Ishikawa (cell line): ENCODE measurements around the gene ENTREP1.

ENCODE experiments used
- CEBPB ChIP-seq: IDR thresholded peaks from 2 replicates; pipeline ENCODE4 v1.6.1; 2012
- CREB1 ChIP-seq: IDR thresholded peaks from 2 replicates; pipeline ENCODE4 v1.6.1; 2012; ENCODE audit warnings: low read depth
- EGR1 ChIP-seq: IDR thresholded peaks from 2 replicates; pipeline ENCODE4 v1.6.1; 2012
- EP300 ChIP-seq: IDR thresholded peaks from 2 replicates; pipeline ENCODE4 v1.6.1; 2012; ENCODE audit warnings: borderline replicate concordance
- FOXM1 ChIP-seq: IDR thresholded peaks from 2 replicates; pipeline ENCODE4 v1.6.1; 2012; ENCODE audit warnings: low read depth, borderline replicate concordance
- NFIC ChIP-seq: IDR thresholded peaks from 2 replicates; pipeline ENCODE4 v1.6.1; 2012
- RAD21 ChIP-seq: IDR thresholded peaks from 2 replicates; pipeline ENCODE4 v1.6.1; 2012; ENCODE audit warnings: low read depth
- TAF1 ChIP-seq: IDR thresholded peaks from 2 replicates; pipeline ENCODE4 v1.6.1; 2012; ENCODE audit warnings: low read depth, mild to moderate bottlenecking
- TCF12 ChIP-seq: IDR thresholded peaks from 2 replicates; pipeline ENCODE4 v1.6.1; 2012; ENCODE audit warnings: low read depth
- TEAD4 ChIP-seq: IDR thresholded peaks from 2 replicates; pipeline ENCODE4 v1.6.1; 2012
- YY1 ChIP-seq: IDR thresholded peaks from 2 replicates; pipeline ENCODE4 v1.6.1; 2012; ENCODE audit warnings: low read depth
- ZBTB7A ChIP-seq: IDR thresholded peaks from 2 replicates; pipeline ENCODE4 v1.6.1; 2012; ENCODE audit warnings: low read depth
- TF ChIP-seq, protein P1 (sequence below): IDR thresholded peaks from 2 replicates; pipeline ENCODE4 v1.6.1; 2012
- TF ChIP-seq, protein P2 (sequence below): IDR thresholded peaks from 2 replicates; pipeline ENCODE4 v1.6.1; 2012
- TF ChIP-seq, protein P3 (sequence below): IDR thresholded peaks from 2 replicates; pipeline ENCODE4 v1.6.1; 2012; ENCODE audit warnings: low read depth, mild to moderate bottlenecking

Gene ENTREP1

DNA sequence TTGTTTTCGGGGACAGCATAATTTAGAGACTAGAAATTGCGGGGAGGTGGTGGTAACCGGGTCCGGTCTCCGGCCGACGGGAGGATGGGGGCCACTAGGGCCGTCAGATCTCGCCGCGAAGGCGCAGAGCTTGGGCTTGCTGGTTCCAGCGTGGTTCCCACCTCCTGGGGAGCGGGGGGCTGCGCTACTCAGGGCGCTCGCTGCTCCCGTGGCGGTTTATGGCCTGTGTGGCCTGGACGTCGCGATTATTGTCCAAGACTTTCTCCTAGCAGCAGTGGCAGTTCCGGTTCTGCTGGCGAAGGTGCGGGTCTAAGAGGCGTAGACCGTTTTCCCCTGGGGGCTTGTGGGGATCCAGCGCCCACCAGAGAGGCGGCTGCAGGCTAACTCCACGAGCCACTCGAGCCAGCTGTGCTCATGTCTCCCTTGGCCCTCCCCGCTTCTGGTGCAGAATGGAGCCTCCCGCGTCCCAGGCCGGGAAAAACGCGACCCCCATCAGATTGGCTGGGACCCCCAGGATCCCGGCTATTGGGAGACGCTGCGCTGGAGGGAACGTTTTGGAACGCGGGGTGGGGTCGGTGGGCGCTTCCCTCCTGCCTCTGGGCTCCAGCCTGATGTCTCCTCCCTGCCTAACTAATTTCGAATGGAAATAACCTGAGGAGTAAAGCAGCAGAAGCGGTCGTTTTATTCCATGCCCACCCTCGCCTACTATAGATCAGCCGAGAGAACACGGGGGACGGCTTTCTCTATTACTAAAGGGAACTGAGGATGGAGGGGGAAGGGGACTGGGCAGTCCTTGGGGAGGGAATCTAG, 87.1 kb downstream of the ENTREP1 start:
- no peak for TF ChIP-seq CEBPB
- TF ChIP-seq NFIC: no peak

DNA sequence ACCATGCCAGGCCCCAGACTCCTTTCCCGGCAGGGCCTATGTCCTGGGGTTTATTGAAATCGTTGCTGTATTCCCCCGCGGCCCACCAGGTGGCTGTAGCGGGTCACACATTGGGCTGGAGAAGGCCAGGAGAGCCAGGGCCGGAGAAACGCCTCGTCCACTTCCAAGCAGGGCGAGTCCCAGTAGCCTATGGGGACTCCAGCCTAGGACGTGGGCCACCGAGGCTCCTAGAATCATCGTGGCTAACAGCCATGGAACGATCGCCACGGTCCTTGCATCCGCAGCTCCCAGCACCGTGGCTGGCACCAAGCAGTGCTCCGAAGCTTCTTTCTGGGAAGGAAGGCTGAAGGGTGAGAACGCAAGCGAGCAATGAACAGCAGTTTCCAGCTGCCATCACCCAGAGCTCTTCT, 87.7 kb downstream of the ENTREP1 start:
- TF ChIP-seq RAD21 (peak; percentile 84), TCF12 (no peak)

DNA sequence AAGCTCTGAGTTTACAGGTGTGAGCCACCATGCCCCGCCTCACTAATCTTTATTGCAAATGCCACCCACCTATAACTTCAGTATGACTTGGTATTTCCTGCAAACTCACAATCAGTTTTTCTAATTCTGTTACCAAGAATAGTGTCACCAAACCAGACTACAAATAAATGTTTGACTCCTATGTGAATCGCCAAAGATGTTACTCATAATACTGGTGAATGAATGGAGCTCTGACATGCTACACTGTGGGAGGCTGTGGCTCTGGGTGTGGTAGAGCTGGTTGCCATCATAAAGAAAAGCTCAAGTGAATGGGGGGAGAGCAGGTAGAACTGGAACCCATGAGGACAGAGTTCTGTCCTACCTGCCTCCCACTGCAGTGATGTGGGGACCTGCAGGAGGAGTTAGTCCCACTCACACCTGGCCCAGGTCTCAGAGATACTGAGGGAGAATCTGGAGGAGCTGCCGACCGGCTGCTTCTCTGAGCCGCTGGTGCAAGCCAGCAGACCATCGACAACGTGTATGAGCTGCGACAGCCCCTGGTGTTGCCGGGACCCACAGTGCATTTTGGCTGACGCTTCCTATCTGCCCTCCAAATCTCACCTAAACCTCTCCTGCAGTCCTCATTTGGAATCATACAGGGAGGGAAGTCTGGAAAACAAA, 95.7 kb downstream of the ENTREP1 start:
- TF ChIP-seq RAD21 (no peak), TEAD4 (no peak), CREB1 (no peak), FOXM1 (no peak), EGR1 (no peak), ZBTB7A (no peak), YY1 (no peak), TCF12 (no peak)
- TF ChIP-seq, protein P1, sequence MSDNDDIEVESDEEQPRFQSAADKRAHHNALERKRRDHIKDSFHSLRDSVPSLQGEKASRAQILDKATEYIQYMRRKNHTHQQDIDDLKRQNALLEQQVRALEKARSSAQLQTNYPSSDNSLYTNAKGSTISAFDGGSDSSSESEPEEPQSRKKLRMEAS: no peak
- TF ChIP-seq, protein P2, sequence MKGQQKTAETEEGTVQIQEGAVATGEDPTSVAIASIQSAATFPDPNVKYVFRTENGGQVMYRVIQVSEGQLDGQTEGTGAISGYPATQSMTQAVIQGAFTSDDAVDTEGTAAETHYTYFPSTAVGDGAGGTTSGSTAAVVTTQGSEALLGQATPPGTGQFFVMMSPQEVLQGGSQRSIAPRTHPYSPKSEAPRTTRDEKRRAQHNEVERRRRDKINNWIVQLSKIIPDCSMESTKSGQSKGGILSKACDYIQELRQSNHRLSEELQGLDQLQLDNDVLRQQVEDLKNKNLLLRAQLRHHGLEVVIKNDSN: no peak

DNA sequence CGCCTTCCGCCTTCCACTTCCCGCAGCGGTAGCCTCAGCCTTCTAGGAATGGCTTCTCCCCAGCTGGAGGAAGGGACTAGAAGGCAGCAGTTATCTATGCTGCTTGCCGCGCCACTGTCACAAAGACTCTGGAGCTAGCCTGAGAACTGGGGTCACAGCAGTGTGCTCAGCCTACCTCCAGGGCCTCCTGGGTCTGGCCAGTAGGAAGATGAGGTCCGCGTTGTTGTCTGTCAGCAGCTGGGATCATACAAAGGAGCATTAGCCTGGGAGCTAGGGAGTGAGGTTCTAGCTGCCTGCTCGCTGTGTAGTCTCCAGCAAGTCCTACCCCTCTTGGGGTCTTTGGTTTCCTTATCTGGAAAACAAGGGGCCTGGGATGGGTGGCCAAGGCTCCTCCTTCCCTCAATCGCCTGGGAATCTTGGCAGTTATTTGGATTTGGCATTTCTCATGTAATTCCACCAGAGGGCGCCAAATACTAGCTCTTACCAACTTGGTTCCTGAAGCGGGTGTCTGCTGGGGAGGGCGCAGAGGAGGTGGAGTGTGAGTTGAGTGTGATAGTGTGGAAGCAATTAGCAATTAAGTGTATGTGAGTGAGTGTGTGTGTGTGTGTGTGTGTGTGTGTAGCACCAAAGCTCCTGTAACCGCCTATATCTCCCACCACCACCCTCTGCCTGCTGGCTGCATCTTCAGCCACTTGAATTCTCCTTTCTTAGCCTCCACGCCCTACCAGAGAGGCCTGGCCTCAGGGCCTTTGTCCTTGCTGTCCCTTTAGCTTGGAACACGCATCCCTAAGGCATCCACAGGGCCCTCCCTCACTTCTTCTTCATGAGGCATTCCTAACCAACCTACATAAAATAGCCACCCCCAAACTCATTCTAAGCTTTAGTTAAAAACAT, 97.1 kb downstream of the ENTREP1 start:
- TF ChIP-seq EGR1 (no peak), CREB1 (no peak), RAD21 (peak; percentile 98), EP300 (no peak), CEBPB (no peak)

DNA sequence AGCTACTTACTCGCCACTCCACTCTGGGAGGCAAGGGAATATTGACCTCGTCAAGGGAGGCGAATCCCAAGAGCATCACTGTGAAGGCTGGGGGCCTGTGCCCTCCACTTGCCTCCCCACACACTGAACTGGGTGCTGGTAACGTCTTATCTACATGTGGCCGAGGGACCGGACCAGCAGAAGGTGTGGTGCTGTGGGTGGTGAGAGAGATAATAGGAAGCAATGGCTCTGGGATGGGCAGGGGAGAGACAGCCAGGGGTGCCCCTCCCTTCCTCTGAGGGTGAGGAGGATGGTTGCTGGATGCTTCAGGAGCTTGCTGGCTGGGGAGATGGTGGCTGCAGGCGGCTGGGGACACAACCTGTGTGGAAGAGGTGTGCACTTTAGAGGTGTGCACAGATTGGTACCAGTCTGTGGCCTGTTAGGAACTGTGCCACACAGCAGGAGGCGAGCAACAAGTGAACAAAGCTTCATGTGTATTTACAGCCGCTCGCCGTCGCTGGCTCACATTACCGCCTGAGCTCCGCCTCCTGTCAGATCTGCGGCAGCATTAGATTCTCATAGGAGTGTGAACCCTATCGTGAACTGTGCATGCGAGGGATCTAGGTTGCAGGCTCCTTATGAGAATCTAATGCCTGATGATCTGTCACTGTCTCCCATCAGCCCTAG, 100.3 kb downstream of the ENTREP1 start:
- TF ChIP-seq EP300 (no peak), TEAD4 (0 out of 2 replicates have a peak, but pooled peaks have one; percentile 8), EGR1 (no peak), YY1 (no peak), ZBTB7A (no peak), FOXM1 (no peak), RAD21 (peak; percentile 25; the same call in 1 of the 2 replicates), NFIC (no peak), TAF1 (no peak), CREB1 (no peak), TCF12 (no peak), CEBPB (no peak)
- TF ChIP-seq, protein P2: no peak
- TF ChIP-seq, protein P1: 0 out of 2 replicates have a peak, but pooled peaks have one; percentile 30
- TF ChIP-seq, protein P3, sequence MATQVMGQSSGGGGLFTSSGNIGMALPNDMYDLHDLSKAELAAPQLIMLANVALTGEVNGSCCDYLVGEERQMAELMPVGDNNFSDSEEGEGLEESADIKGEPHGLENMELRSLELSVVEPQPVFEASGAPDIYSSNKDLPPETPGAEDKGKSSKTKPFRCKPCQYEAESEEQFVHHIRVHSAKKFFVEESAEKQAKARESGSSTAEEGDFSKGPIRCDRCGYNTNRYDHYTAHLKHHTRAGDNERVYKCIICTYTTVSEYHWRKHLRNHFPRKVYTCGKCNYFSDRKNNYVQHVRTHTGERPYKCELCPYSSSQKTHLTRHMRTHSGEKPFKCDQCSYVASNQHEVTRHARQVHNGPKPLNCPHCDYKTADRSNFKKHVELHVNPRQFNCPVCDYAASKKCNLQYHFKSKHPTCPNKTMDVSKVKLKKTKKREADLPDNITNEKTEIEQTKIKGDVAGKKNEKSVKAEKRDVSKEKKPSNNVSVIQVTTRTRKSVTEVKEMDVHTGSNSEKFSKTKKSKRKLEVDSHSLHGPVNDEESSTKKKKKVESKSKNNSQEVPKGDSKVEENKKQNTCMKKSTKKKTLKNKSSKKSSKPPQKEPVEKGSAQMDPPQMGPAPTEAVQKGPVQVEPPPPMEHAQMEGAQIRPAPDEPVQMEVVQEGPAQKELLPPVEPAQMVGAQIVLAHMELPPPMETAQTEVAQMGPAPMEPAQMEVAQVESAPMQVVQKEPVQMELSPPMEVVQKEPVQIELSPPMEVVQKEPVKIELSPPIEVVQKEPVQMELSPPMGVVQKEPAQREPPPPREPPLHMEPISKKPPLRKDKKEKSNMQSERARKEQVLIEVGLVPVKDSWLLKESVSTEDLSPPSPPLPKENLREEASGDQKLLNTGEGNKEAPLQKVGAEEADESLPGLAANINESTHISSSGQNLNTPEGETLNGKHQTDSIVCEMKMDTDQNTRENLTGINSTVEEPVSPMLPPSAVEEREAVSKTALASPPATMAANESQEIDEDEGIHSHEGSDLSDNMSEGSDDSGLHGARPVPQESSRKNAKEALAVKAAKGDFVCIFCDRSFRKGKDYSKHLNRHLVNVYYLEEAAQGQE: no peak

DNA sequence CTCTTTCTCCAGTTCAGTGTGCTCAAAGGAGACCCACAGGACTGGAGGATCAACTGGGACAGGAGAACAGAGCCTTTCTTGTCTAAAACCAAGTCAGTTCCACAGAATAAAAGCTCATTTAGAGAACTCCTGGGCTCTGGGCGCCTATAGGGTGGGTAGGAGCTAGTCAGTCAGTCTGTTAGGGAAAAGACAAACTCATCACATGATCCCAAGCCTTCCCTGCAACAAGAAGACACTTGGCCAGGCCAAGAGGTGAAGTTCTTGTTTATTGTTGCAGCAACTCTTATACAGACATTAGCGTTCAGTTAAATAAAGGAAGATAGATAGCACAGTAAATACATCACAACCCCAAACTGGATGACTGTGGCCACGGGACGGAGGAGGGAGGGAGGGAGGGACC, 102.3 kb downstream of the ENTREP1 start:
- TF ChIP-seq TCF12: no peak
- TF ChIP-seq, protein P1: no peak
- no peak for TF ChIP-seq ZBTB7A
- no peak for TF ChIP-seq EP300
- TF ChIP-seq CREB1: no peak
